B cell (primary cell): Measurements from ENCODE around the gene SPATA17.

ENCODE experiments used
- EZH2 ChIP-seq: IDR thresholded peaks from 2 replicates; pipeline ENCODE4 v1.6.1; 2012; ENCODE audit warnings: borderline replicate concordance, low read depth, mild to moderate bottlenecking, moderate library complexity, low read length; ENCODE audit not compliant: insufficient read depth, poor library complexity, severe bottlenecking
- TF ChIP-seq, protein P1 (sequence below): fragments of 200-600 bp; IDR thresholded peaks from one replicate; pipeline ENCODE4 v1.8.0; 2022; ENCODE audit warnings: antibody characterized with exemption, mild to moderate bottlenecking

DNA sequence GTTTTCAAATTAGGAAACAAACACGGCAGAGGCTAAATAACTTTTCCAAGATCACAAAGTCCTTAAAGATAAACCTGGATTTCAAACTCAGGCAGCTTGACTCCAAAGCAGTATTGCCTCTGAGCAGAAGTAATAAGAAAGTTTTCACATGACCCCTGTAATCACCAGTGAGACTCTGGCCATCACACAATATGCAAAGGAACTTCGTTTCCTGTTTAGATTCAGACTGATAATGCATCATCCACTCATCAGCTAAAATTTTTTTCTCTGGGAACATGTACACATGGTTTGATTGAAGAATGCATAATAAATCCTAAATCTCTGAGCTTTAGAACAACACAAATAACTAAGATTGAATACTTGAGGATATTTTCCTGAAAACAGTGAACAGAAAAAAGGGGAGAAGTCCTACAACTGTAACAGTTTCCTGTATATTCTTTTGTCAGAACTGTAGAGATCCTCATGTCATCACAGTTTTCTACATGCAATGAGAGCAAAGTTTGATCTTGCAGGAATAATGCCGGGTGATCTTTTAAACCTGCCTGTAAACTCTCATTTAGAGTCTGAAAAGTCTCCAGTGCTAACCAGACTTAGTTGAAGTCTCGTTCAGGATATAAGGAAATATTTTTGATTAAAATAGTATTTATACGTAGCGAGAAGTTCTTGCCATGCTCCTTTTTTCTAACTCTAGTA lies 225.3 kb downstream of the SPATA17 start:
- TF ChIP-seq, protein P1, sequence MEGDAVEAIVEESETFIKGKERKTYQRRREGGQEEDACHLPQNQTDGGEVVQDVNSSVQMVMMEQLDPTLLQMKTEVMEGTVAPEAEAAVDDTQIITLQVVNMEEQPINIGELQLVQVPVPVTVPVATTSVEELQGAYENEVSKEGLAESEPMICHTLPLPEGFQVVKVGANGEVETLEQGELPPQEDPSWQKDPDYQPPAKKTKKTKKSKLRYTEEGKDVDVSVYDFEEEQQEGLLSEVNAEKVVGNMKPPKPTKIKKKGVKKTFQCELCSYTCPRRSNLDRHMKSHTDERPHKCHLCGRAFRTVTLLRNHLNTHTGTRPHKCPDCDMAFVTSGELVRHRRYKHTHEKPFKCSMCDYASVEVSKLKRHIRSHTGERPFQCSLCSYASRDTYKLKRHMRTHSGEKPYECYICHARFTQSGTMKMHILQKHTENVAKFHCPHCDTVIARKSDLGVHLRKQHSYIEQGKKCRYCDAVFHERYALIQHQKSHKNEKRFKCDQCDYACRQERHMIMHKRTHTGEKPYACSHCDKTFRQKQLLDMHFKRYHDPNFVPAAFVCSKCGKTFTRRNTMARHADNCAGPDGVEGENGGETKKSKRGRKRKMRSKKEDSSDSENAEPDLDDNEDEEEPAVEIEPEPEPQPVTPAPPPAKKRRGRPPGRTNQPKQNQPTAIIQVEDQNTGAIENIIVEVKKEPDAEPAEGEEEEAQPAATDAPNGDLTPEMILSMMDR = no peak
- no peak for TF ChIP-seq EZH2
